TTC549 (cell line): ENCODE data around the gene TPGS2.
"Not testable (repeated sequence)": the region's sequence is repeated elsewhere in the genome, so short reads cannot be mapped to it uniquely, and the experiment has no call there.

Source experiments
- FAIRE-seq: peaks from 2 replicates; lab custom pipeline; 2012; peaks lifted over from hg19 to GRCh38; lab: Jason Lieb, UNC

TPGS2 gene, protein sequence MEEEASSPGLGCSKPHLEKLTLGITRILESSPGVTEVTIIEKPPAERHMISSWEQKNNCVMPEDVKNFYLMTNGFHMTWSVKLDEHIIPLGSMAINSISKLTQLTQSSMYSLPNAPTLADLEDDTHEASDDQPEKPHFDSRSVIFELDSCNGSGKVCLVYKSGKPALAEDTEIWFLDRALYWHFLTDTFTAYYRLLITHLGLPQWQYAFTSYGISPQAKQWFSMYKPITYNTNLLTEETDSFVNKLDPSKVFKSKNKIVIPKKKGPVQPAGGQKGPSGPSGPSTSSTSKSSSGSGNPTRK

DNA sequence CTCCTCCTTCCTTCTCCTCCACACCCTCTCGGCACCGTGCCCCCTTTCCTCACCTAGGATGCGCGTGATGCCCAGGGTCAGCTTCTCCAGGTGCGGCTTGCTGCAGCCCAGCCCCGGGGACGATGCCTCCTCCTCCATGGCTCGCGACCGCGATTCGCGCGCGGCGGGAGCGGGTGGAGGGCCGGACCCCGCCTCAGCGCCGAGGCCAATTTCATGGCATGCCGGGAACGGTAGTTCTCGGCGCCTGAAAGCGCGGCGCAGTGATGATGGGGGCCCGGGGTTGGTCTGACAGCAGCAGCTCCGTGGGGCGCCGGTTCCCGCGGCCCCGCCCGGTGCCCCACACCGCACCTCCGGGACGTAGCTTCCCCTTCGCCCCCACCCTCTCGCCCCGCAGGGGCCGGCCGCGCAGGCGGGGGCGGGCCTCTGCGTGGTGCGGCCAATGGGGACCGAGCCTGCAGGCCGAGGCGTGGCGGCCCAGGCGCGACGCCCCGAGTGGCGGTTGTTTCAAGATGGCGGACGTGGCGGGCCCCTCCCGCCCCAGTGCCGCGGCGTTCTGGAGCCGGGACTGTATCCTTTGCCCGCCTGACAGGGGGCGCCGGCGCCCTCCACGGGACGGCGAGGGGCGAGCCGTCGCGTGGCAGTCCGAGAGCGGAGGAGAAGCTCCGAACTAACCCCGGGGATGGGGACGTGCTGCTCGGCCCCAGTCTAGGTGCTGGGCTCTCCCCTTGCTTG is at the start of gene TPGS2, which contains the start of gene KIAA1328:
Gene TPGS2, minus strand, starts transcription at position 373 of the 732 bp plus-strand sequence. Its CDS starts 235 bp downstream, at position 138.
Gene KIAA1328, plus strand, starts transcription at position 498 of the 732 bp plus-strand sequence. Its CDS starts 12 bp downstream, at position 510.
- FAIRE-seq, result no peak

DNA sequence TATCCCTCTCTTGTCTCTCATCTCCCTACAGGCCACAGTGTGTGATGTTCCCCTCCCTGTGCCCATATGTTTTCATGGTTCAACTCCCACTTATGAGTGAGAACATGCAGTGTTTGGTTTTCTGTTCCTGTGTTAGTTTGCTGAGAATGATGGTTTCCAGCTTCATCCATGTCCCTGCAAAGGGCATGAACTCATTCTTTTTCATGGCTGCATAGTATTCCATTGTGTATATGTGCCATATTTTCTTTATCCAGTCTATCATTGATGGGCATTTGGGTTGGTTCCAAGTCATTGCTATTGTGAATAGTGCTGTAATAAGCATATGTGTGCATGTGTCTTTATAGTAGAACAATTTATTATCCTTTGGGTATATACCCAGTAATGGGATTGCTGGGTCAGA is 45.0 kb upstream of the TPGS2 start:
- not testable (repeated sequence) for FAIRE-seq

DNA sequence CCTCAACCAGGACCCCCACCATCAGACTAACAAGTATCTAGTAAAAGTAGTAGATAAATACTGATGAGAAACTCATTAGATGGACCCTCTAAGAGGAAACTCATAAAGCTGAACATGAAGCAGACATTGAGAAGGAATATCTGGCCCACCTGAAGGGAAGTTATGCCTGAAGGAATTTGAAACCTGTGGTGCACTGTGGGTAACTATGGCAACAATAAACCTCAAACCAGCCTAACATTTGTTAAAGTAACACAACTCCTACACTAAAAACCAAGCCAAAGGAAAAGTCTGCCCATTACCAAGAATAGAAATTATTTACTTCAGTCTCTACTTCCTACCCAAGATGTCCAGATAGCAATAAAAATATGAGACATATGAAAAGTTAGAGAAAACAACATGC is 43.5 kb upstream of the TPGS2 start:
- FAIRE-seq, result no peak

DNA sequence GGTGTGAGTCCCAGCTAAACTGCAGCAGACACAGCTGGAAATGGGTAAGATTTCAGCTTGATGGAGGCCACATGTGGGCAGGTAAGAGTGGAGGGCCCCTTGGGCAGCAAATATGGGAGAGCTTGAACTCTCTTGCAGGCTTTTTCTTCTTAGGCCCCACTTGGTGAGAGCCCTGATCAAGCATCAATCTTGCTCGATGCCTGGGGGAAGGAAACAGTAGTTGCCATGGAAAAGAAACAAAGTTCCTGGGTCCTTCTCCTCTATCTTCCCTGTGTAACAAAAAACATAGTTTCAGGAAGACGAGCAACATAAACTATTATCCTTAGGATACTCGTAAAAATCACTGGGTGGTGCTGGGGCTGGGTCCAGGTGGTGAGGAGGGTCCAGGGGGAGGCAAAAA is 43.0 kb upstream of the TPGS2 start:
- FAIRE-seq, result no peak

DNA sequence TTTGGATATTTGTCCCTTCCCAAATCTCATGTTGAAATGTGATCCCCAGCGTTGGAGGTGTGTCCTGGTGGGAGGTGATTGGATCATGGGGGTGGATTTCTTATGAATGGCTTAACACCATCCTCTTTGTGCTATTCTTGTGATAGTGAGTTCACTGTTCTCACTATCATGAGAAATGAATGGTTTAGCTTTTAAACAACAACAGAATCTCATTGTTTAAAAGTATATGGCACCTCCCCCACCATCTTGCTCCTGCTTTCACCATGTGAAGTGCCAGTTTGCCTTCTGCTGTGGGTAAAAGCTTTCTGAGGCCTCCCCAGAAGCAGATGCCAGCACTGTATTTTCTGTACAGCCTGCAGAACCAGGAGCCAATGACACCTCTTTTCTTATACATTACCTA is 38.3 kb upstream of the TPGS2 start:
- FAIRE-seq, result no peak

DNA sequence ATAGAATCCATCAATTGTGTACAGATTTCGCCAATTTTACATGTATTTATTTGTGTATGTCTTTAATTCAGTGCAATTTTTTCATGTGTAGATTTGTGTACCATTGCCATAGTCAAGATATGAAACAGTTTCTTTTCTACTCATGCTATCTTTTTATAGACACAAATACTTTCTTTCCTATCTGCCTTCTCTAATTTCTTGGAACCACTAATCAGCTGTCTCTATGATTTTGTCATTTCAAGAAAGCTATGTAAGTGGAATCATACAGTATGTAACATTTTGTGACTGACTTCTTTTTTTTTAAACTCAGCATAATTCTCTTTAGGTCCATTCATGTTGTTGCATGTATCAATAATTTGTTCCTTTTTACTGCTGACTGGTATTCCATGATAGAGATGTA is 33.4 kb upstream of the TPGS2 start:
- no peak for FAIRE-seq

DNA sequence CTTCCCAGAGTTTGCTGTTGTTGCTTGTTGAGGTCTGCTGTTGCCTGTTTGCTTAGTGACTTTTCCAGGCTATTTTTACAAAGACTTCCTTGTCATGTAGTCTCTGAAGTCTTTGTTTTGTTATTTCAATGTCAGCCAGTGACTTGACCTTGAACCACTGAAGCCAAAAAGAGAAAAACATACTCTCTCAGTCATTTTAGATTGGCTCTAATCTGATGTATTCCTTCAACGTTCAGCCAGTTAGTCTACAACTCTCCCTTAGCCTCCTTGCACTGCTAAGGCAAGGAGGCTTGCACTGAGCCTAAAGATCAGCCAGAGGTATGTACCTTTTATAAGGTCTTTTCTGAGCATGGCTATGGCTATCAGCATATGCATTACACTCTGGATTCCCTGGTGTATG is 28.0 kb upstream of the TPGS2 start:
- FAIRE-seq, result no peak

DNA sequence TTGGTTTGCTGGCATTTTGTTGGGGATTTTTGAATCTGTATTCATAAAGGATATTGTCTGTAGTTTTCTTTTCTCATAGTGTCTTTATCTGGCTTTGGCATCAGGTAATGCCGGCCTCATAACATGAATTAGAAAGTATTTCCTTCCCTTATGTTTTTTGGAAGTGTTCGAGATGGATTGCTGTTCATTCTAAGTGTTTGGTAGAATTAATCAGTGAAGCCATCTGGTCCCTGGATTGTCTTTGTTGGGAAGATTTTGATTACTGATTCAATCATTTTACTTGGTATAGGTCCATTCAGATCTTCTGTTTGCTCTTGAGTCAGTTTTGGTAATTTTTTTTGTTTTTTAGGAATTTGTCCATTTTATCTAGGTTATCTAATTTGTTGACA is 22.4 kb upstream of the TPGS2 start:
- FAIRE-seq, result no peak

DNA sequence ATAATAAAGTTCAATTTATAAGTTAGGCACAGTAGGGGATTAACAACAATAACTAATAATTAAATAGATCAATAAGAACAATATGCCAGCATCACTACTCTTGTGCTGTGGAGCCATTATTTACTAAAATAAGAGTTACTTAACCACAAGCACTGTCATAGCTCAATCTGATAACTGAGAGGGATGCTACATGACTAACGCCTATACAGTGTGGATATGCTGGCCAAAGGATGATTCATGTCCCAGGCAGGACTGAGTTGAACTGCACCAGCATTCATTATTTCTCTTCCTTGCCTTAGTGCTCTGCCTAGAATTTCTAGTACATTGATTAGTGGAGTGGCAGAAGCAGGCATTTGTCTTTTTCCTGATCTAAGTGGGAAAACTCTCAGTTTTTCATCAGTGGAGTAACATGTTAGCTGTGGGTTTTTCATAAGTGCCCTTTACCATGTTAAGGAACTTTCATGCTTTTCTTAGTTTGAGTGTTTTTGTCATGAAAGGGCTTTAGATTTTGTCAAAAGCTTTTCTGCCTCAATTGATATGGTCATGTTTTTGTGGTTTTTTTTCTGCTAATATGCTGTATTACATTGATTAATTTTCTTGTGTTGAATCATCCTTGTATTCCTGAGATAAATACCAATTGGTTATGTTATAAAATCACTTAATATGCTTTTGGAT is 21.9 kb upstream of the TPGS2 start:
- FAIRE-seq, result no peak

DNA sequence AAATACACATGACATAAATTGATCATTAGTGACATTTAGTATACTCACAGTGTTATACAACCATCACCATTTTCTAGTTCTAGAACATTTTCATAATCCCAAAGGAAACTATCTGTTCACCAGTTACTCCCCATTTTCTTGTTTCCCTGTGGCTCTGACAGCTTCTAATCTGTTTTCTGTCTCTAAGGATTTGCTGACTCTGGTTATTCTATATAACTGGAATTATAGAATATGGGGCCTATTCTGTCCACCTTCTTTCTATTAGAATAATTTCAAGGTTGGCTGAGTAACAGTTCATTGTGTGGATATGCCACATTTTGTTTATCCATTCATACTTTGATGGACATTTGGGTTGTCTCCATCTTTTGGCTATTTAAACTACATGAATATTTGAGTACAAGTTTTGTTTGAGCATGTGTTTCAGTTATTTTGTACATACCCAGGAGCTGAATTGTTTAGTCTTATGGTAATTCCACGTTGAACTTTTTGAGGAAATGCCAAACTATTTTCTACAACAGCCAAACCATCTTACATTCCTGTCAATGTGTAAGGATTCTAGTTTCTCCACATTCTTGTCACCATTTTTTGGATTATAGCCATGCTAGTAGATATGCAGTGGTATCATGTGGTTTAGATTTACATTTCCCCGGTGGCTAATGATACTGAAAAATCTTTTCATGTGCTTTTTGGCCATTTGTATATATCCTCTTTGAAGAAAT is 20.6 kb upstream of the TPGS2 start:
- no peak for FAIRE-seq

DNA sequence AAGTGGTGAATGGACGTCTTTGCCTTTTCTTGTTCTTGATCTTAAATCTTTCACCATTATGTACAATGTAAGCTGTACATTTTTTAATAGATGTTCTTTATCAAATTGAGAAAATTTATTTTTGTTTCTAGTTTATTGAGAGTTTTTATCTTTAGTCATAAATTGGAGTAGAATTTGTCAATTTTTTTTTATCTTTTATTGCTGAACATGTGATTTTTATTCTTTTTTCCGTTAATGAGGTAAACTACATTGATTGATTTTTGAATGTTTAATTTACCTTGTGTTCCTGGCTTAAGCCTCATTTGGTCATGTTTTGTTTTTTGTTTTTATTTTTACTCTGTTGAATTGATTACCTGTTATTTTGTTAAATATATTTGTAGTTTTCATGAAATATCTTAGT is 19.8 kb upstream of the TPGS2 start:
- no peak for FAIRE-seq

DNA sequence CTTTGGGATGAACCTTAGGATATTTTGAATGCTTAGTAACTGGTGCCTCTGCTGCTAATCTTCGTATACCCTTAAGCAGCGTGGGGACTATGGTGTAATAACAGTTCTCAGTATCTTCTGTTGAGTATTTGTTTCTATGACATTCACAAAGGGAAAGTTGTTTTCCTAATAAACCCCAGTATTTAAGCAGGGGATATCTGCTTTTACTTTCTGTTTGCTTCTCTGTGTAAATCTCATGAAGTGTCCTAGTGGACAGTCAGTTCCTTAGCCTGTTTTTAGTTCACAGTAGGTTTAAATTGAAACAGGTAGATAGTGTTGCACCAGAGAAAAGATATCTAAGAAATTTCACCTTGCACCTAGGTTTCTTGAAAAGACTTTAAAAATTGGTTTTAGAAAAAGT is 15.0 kb upstream of the TPGS2 start:
- FAIRE-seq, result no peak

DNA sequence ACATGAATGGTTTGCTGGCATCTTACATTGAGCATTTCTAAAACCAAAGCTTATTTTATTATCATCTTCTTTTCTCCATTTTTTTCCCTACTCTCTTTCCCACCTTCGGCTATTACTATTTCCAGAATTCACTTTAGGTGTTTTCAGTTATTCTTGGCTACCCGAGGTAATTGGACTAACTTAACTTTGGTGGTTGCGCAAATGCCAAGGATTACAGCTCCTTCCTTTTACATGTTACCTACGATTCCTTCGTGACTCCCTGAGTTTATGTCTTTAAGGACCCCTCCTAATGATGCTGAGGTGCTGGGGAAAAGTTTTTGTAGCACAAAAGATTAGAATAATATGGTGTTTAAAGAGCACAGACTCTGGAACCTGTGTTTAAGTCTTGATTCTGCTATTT is 14.4 kb upstream of the TPGS2 start:
- FAIRE-seq, result no peak

DNA sequence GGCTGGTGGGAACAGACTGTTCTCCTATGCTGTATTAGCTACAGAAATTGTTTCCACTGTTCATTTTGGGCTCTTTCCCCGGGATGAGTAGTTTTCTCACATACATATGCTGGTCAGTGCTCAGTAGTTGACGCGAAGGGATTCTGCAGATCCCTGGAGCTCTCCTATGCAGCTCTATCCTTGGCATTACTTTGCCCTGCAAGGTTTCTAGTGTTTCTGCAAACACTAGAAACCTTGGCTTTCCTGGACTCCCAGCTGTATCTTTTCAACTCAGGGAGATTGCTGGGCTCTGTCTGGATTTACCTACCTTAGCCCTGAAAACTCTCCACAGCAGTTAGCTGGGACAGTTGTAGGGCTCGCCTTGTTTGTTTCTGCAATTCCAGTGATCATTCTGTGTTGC is 11.0 kb upstream of the TPGS2 start:
- no peak for FAIRE-seq

DNA sequence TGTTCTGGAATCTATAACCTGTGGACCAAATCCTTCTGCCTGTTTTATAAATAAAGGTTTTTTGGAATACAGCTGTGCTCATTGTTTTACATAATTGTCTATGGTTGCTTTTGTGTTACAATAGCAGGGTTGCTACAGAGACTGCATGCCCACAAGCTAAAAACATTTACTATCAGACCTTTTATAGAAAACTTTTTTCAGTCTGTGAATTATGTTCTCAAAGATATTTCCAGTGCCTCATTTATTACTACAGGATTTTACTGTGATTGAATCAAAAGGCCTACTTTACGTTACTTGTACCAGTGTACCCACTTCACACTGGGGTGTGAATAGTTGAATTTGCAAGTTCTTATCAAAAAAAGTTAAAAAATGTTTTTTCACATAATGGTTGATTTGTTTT is 7.1 kb upstream of the TPGS2 start:
- no peak for FAIRE-seq

DNA sequence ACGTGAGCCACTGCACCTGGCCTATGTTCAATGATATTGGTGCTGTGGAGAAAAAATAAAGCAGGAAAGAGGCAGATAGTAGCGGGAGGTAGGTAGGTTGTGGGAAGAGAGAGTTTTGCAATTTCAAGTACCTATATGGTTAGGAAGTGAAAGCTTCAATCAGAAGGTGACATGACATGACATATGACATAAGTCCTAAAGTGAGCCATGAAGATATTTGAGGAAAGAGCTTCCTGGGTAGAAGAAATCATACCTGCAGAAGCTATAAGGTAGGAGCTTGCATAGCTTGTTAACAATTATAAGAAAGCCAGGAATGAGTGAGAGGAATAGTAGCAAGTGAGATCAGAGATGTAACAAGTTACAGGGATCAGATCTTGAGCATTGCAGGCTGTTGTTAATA is 4.3 kb upstream of the TPGS2 start:
- FAIRE-seq, result no peak

DNA sequence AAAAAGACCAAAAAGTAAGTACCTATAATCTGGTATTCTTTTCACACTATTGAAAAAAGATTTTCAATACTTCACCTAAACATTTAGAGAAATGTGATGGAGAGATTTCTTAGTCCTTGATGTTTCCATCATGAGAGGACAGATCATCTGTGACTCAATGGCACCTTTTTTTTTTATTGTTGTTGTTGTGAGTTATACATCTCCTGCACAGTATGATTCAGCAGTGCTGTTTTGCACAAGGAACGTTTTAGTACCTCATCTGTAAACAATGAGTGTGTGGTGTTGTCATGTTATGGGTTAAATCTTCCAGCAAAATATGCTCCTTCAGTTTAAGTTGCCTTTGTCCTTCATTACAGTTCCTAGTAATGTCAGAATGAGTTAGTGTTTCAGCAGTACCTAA is 2.3 kb upstream of the TPGS2 start:
- FAIRE-seq, result no peak

DNA sequence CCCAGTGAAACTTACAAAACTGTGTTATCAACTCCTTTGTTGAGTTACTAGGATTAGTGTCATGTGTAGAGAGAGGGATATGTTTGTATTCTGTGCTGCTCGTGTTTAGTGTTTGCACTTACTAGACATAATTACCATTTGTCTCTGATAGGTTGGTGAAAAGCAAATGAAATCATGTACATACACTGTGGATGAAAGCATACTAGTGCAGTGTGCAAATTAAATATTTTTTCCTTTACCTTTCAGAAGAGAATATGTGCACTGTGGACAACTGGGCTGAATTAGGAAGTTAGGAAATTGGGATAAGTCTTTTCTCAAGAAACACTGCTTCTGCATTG is 1.3 kb upstream of the TPGS2 start:
- FAIRE-seq, result no peak

DNA sequence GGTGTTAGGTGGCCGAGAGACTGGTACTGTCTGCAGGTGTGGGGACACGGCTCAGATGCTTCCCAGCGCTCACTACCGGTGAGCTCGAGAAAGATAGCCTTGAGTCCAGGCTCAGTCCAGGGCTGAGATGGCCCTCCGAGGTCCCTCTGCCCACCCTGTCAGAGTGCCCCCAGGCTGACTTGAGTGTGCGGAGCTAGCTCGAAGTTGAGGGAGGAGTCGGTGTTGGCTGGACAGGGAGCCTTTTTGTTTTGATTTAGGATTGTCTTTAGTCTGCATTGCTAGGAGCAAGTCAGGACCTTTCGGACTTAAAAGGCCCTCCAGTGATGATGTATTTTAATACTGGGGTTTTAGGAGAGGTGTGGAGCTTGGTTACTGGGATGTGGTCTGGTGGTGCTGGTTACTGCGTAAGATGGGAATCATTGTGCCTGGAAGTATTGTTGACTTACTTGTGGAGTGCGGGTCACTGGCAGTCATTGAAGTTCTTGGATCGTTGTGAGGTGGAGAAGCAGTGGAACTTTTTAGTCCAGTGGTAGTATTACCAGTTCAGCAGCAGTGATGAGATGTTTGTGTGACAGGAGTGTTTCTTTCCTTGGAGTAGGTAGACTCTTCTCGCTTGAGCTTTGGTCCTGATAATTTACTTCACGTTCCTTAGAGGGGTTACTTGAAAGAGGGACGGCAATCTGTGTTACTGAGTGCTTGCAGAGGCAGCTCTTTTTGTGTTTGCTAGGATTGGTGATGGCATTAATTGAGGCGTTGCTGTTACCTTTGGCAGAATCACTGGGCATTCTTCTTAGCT is 758 bp upstream of the TPGS2 start:
- no peak for FAIRE-seq

DNA sequence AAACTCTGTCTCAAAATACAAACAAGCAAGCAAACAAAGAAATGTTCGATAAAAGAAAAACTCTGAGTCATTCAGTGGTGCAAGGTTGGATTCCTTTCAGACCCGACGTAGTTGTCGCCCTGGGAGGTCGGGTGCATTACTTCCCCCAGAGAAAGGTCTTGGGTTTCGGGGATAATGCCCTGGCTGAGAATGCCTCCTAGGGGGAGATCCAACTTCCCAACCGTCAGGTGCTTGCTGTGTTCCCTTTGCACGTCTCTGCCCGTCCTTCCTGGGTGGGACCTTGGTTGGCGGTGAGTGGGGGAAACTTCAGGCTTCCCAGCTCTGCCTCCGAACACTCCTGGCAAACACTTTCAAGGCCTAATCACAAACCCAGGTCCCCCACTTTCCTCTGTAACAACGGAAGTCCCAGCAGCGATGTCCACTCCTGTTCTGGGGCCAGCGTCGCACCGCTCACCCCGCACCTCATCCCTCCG is 609 bp downstream of the TPGS2 start:
- FAIRE-seq, result no peak

DNA sequence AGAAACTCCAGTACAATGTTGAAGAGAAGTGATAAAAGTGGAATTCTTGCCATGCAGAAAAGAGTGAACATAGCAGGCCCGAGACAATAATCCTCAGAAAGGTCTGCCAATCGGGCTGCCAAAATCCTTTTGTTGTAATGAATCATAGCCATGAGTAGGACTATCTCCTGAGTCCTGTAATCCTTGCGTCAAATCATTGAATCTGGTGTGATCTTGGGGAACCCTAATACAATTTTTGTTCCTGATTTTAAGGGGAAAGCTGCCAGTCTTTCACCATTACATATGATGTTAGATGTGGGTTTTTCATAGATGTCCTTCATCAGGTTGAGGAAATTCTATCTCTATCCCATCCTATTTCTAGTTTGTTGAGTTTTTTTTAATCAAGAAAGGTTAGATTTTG is 2.2 kb downstream of the TPGS2 start:
- FAIRE-seq, result no peak

DNA sequence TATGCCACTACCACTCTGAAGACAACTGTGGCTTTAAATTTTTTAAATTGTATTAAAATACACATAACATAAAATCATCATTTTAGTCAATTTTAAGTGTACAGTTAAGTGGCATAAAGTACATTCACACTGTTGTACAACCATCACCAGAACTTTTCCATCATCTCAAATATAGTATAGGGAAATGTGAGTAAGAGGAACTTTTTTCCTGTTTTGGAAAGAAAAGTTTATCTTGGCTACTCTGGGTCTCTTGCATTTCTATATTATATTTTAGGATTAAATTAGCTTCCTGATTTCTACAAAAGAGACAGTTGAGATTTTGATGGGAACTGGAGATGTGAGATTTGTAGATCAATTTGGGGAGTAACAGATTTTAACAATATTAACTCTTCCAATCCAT is 3.3 kb downstream of the TPGS2 start:
- no peak for FAIRE-seq
